ENCODE results near the gene CDNF. TPM values are rescaled to one million over a fixed set of nuclear protein-coding genes. Genes with fewer than 3 reads are reported as not detected.

CDNF gene
- total and polyA plus RNA-seq, 10 of the 15 experiments (the other 5 are each of a cell fraction or from before 2014, with no cell fraction given) = 0.08 to 1.9 (median 0.77) TPM

- Histone ChIP-seq H3K27ac (ENCODE audit: control insufficient read depth, insufficient read depth) (no peak overlapping the region), H3K4me2 (ENCODE audit: control insufficient read depth, insufficient read depth) (no peak overlapping the region), H3K9me3 (replicated peaks; ENCODE audit: control insufficient read depth, insufficient read depth, low read length) (no peaks in the 10 kb centered on the region), H3K4me1 (ENCODE audit: control insufficient read depth, insufficient read depth, low read length) (no peaks in the 10 kb centered on the region), H2AFZ (ENCODE audit: control insufficient read depth, low read depth, low read length) (no peak overlapping the region), H3K27me3 (replicated peaks in 1 of 2; ENCODE audit: control insufficient read depth in 2 of 2, insufficient read depth in 2 of 2, low read length in 1 of 2) (no peaks in the 10 kb centered on the region; a peak in 1 of 4 replicates), H3K79me2 (ENCODE audit: control insufficient read depth, insufficient read depth, low read length) (no peaks in the 10 kb centered on the region), H4K20me1 (ENCODE audit: control insufficient read depth, insufficient read depth) (no peaks in the 10 kb centered on the region; the same call in 1 of the 2 replicates), H3K4me3 (no peak overlapping the region), H3K9ac (ENCODE audit: control insufficient read depth, insufficient read depth, low read length) (no peak overlapping the region), H3K36me3 (ENCODE audit: control insufficient read depth in 2 of 2, insufficient read depth in 2 of 2, low read length in 1 of 2) (no peaks in the 10 kb centered on the region)
- in situ Hi-C loops (cut with MboI) = no loop called here
- no peak for FAIRE-seq
- WGBS (ENCODE audit: insufficient coverage, insufficient replicate concordance, low lambda C conversion rate, missing lambda C conversion rate) = 84% methylated on average over 6 of the region's 6 CpGs
- ChIA-PET POLR2A (no interaction called here), SMC1A (ENCODE audit: uncharacterized antibody, unreplicated experiment) (no interaction called here), RAD21 (ENCODE audit: unreplicated experiment) (no interaction called here), CTCF (interaction anchor here (0.7 kb wide), 1 partner anchor 639 kb away, joined by 3 read pairs; no protein-coding TSS in a partner anchor)
- ATAC-seq = no peak
- TF ChIP-seq ZZZ3 (IDR thresholded peaks at IDR 0.05; ENCODE audit: control insufficient read depth, insufficient read length, low read depth) = no peak
- no peak for TF ChIP-seq NR2F1 (conservative IDR thresholded peaks at IDR 0.05)
- no peak for TF ChIP-seq E4F1 (IDR thresholded peaks at IDR 0.05; ENCODE audit: borderline replicate concordance, partially characterized antibody)
- TF ChIP-seq BRCA1 (IDR thresholded peaks at IDR 0.05; ENCODE audit: low read depth, low read length) = no peak
- TF ChIP-seq ZBTB11 (CRISPR knock-in tag; IDR thresholded peaks at IDR 0.05) = no peak
- no peak for TF ChIP-seq ATF2 (IDR thresholded peaks at IDR 0.05; ENCODE audit: low read length)
- no peak for TF ChIP-seq HDAC6 (IDR thresholded peaks at IDR 0.05; ENCODE audit: unreplicated experiment)
- no peak for TF ChIP-seq POLR2AphosphoS2 (IDR thresholded peaks at IDR 0.05; ENCODE audit: low read depth, low read length)
- no peak for TF ChIP-seq SUZ12 (IDR thresholded peaks at IDR 0.05; ENCODE audit: unreplicated experiment)
- TF ChIP-seq RAD51 (IDR thresholded peaks at IDR 0.05) = no peak
- BruUV-seq (replicated peaks) = no TSS peak
- DNase-seq (ENCODE audit: low read depth, low spot score) = no peak
- intact Hi-C loops (cut with micrococcal nuclease; ENCODE audit: unreplicated experiment) = no loop called here
These were observed 58.7 kb downstream of the CDNF start for GRCh38 chr10:14779001-14779651.
